IMR-90 (cell line): ENCODE results near the gene GRM8.

Experiments
- CHD1 ChIP-seq: IDR thresholded peaks from 2 replicates; pipeline ENCODE4 v1.6.1; 2012; ENCODE audit warnings: low read depth, low read length, improper control_type of control experiment
- TF ChIP-seq, protein P1 (sequence below): conservative IDR thresholded peaks from 2 replicates; pipeline ENCODE4 v1.5.1; 2012; ENCODE audit warnings: mild to moderate bottlenecking, low read depth, low read length, improper control_type of control experiment
- TF ChIP-seq, protein P2 (sequence below): fragments of 150-350 bp; IDR thresholded peaks from 2 replicates; pipeline ENCODE4 v1.6.1; 2017; ENCODE audit warnings: mild to moderate bottlenecking, antibody characterized with exemption, low read length, low read depth

DNA sequence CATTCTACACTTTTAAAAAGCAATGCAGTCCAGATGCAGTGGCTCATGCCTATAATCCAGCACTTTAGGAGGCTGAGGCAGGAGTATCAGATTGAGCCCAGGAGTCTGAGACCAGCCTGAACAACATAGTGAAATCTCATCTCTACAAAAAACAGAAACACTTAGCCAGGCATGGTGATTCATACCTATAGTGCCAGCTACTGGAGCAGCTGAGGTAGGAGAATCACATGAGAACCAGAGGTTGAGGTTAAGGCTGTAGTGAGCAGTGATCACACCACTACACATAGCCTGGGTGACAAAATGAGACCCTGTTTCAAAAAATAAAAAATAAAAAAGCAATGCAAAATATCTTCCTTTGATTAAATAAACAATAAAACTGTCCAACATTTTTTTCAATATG is 205.2 kb downstream of the GRM8 start:
- no peak for TF ChIP-seq CHD1
- TF ChIP-seq, protein P1, sequence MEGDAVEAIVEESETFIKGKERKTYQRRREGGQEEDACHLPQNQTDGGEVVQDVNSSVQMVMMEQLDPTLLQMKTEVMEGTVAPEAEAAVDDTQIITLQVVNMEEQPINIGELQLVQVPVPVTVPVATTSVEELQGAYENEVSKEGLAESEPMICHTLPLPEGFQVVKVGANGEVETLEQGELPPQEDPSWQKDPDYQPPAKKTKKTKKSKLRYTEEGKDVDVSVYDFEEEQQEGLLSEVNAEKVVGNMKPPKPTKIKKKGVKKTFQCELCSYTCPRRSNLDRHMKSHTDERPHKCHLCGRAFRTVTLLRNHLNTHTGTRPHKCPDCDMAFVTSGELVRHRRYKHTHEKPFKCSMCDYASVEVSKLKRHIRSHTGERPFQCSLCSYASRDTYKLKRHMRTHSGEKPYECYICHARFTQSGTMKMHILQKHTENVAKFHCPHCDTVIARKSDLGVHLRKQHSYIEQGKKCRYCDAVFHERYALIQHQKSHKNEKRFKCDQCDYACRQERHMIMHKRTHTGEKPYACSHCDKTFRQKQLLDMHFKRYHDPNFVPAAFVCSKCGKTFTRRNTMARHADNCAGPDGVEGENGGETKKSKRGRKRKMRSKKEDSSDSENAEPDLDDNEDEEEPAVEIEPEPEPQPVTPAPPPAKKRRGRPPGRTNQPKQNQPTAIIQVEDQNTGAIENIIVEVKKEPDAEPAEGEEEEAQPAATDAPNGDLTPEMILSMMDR: no peak
- TF ChIP-seq, protein P2, sequence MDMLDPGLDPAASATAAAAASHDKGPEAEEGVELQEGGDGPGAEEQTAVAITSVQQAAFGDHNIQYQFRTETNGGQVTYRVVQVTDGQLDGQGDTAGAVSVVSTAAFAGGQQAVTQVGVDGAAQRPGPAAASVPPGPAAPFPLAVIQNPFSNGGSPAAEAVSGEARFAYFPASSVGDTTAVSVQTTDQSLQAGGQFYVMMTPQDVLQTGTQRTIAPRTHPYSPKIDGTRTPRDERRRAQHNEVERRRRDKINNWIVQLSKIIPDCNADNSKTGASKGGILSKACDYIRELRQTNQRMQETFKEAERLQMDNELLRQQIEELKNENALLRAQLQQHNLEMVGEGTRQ: no peak
